Neural progenitor cell (in vitro differentiated cells): ENCODE measurements around the gene LIPC.

ENCODE experiments used
- EZH2 ChIP-seq: fragments of 200-600 bp; sonication (generic); IDR thresholded peaks from 2 replicates; pipeline ENCODE4 v1.6.1; 2017; ENCODE audit warnings: antibody characterized with exemption, mild to moderate bottlenecking, moderate library complexity
- EZH2phosphoT487 ChIP-seq: fragments of 200-600 bp; sonication (generic); IDR thresholded peaks from 2 replicates; pipeline ENCODE4 v1.6.1; 2017; ENCODE audit warnings: antibody characterized with exemption
- TF ChIP-seq, protein P1 (sequence below): fragments of 200-600 bp; sonication (generic); IDR thresholded peaks from 2 replicates; pipeline ENCODE4 v1.5.1; 2017; ENCODE audit warnings: antibody characterized with exemption, mild to moderate bottlenecking

DNA sequence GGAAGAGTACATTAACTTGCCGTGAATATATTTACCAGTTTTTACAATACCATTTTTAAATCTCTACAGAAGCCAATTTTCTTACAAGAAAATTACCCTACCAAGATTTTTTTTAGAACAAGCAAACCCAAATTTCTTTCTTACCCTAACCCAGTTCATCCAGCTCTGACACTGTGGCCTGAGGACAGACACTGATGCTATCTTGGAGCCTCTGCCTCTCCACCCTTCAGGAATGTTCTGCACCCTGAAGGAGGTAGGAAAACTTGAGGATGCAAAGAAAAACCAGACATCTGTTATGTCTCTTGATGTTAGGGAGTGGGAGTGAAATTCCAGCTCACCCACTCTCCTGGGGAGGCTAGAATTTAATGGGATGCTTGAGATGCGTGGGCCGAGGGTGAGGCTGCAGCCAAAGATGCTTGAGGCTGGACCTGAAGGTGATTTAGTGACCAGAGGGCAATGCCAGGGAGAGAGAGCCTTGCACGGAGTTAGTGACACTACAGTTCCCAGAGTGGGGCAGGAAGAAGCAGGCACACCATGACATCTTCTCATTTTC is 69.9 kb downstream of the LIPC start:
- TF ChIP-seq, protein P1, sequence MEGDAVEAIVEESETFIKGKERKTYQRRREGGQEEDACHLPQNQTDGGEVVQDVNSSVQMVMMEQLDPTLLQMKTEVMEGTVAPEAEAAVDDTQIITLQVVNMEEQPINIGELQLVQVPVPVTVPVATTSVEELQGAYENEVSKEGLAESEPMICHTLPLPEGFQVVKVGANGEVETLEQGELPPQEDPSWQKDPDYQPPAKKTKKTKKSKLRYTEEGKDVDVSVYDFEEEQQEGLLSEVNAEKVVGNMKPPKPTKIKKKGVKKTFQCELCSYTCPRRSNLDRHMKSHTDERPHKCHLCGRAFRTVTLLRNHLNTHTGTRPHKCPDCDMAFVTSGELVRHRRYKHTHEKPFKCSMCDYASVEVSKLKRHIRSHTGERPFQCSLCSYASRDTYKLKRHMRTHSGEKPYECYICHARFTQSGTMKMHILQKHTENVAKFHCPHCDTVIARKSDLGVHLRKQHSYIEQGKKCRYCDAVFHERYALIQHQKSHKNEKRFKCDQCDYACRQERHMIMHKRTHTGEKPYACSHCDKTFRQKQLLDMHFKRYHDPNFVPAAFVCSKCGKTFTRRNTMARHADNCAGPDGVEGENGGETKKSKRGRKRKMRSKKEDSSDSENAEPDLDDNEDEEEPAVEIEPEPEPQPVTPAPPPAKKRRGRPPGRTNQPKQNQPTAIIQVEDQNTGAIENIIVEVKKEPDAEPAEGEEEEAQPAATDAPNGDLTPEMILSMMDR, result no peak
- no peak for TF ChIP-seq EZH2phosphoT487
- TF ChIP-seq EZH2, result no peak
